Smooth muscle cell (in vitro differentiated cells): ENCODE measurements around the gene DNAJC8. TPM values are rescaled to one million over a fixed set of nuclear protein-coding genes. Genes with fewer than 3 reads are reported as not detected.
A peak's percentile ranks its signal among the peaks of the same experiment; 100 is the strongest.

Source experiments
- DNase-seq: peaks from one replicate; lab custom pipeline; 2025; ENCODE audit not compliant: unreplicated experiment; lab: John Stamatoyannopoulos, UW
- H2AFZ ChIP-seq: fragments of 200-600 bp; sonication (generic); 2 replicates; pipeline ENCODE4 v1.6.0; 2016; ENCODE audit warnings: antibody characterized with exemption, low read depth, mild to moderate bottlenecking
- H3F3A ChIP-seq: fragments of 200-600 bp; sonication (generic); 2 replicates; pipeline ENCODE4 v1.6.0; 2017; ENCODE audit warnings: antibody characterized with exemption, low read depth
- H3K27ac ChIP-seq: fragments of 200-600 bp; sonication (generic); 2 replicates; pipeline ENCODE4 v1.5.1; 2016; ENCODE audit warnings: low read depth, mild to moderate bottlenecking
- H3K27me3 ChIP-seq: fragments of 200-600 bp; sonication (generic); 2 replicates; pipeline ENCODE4 v1.6.1; 2016; ENCODE audit warnings: low read depth, mild to moderate bottlenecking
- H3K36me3 ChIP-seq: fragments of 200-600 bp; sonication (generic); 2 replicates; pipeline ENCODE4 v1.5.1; 2016; ENCODE audit warnings: low read depth
- H3K4me1 ChIP-seq: fragments of 200-600 bp; sonication (generic); 2 replicates; pipeline ENCODE4 v1.5.1; 2016; ENCODE audit warnings: low read depth
- H3K4me2 ChIP-seq: fragments of 200-600 bp; sonication (generic); 2 replicates; pipeline ENCODE4 v1.6.0; 2016; ENCODE audit warnings: mild to moderate bottlenecking
- H3K4me3 ChIP-seq: fragments of 200-600 bp; sonication (generic); 2 replicates; pipeline ENCODE4 v1.5.1; 2016; ENCODE audit warnings: mild to moderate bottlenecking
- H3K79me2 ChIP-seq: fragments of 200-600 bp; sonication (generic); 2 replicates; pipeline ENCODE4 v1.6.0; 2016; ENCODE audit warnings: low read depth, mild to moderate bottlenecking
- H3K9ac ChIP-seq: fragments of 200-600 bp; sonication (generic); 2 replicates; pipeline ENCODE4 v1.6.0; 2016; ENCODE audit warnings: low read depth
- H3K9me3 ChIP-seq: fragments of 200-600 bp; sonication (generic); replicated peaks from 2 replicates; pipeline ENCODE4 v1.5.1; 2016; ENCODE audit warnings: low read depth
- H4K20me1 ChIP-seq: fragments of 200-600 bp; sonication (generic); 2 replicates; pipeline ENCODE4 v1.6.0; 2016; ENCODE audit warnings: low read depth
- WGBS: methylation state at CpG from one replicate; pipeline ENCODE4 v1.1.7; 2016; ENCODE audit warnings: low lambda C conversion rate; 5-methylcytosine and 5-hydroxymethylcytosine counted together
- polyA plus RNA-seq: library from polyadenylated mRNA; unstranded; fragments of >200 nt; fragmentation: Nextera tagmentation; extraction: Ambion mirVana; gene quantifications from 2 replicates; pipeline ENCODE4 v1.2.1, GENCODE V29; 2016
- total RNA-seq: library from RNA; depleted of rRNA; stranded (reverse); fragments of >200 nt; gene quantifications from 2 replicates; pipeline ENCODE4 v1.2.3, GENCODE V29; 2014
- TF ChIP-seq, protein P1 (sequence below): fragments of 200-600 bp; sonication (generic); IDR thresholded peaks from 2 replicates; pipeline ENCODE4 v1.5.1; 2017; ENCODE audit warnings: borderline replicate concordance, mild to moderate bottlenecking, antibody characterized with exemption; ENCODE audit not compliant: insufficient read depth, poor library complexity, severe bottlenecking

Gene DNAJC8, protein sequence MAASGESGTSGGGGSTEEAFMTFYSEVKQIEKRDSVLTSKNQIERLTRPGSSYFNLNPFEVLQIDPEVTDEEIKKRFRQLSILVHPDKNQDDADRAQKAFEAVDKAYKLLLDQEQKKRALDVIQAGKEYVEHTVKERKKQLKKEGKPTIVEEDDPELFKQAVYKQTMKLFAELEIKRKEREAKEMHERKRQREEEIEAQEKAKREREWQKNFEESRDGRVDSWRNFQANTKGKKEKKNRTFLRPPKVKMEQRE
- total RNA-seq (72.3 and 76.1 TPM in 2 replicates), polyA plus RNA-seq (105 and 114 TPM in 2 replicates)

DNA sequence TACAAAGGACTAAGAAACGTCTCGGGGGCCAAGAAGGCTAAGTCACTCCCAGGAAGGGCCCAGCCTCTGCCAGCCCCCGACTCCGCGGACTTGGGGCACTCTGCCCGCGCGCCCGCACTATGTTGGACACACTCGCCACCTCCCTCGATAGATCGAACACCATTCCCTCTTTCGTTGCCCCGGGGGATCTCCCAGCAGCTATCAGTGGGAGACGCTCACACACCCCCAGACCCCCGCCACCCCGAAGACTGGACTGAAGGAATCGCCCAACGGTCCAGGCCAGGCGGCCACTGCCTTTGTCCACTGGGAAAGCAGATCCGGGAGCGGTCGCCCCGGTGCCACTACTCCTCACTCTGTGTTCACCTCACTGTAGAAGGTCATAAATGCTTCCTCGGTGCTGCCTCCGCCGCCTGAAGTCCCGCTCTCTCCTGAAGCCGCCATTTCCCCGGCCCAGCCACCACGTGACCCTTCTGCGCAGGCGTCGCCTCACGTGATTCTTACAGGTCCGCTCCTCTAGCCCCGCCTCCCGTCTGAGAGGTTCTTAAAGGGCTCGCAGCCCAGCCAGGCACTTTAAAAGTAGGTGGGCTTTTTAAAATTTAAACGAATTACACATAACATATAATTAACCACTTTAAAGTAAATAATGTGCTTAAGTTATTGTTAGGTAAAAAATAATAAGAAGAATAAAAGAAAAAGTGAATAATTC, at the start of gene DNAJC8:
TSS of gene DNAJC8 (minus strand) at position 472 of the 706 bp plus-strand sequence. CDS start at position 441, 31 bp downstream.
- TF ChIP-seq, protein P1, sequence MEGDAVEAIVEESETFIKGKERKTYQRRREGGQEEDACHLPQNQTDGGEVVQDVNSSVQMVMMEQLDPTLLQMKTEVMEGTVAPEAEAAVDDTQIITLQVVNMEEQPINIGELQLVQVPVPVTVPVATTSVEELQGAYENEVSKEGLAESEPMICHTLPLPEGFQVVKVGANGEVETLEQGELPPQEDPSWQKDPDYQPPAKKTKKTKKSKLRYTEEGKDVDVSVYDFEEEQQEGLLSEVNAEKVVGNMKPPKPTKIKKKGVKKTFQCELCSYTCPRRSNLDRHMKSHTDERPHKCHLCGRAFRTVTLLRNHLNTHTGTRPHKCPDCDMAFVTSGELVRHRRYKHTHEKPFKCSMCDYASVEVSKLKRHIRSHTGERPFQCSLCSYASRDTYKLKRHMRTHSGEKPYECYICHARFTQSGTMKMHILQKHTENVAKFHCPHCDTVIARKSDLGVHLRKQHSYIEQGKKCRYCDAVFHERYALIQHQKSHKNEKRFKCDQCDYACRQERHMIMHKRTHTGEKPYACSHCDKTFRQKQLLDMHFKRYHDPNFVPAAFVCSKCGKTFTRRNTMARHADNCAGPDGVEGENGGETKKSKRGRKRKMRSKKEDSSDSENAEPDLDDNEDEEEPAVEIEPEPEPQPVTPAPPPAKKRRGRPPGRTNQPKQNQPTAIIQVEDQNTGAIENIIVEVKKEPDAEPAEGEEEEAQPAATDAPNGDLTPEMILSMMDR: no peak
- Histone ChIP-seq H3K4me2 (peak within 1 kb of the TSS; percentile 93), H3K79me2 (peaks cover 69% of the 10 kb centered on the region), H3K9me3 (no peaks in the 10 kb centered on the region), H3K4me3 (peak within 1 kb of the TSS; percentile 81), H3K27me3 (no peaks in the 10 kb centered on the region), H2AFZ (peak within 1 kb of the TSS; percentile 83), H3K36me3 (peaks cover 8% of the 10 kb centered on the region), H3K27ac (peak within 1 kb of the TSS; percentile 71), H3K9ac (peak within 1 kb of the TSS; percentile 96), H4K20me1 (no peaks in the 10 kb centered on the region), H3K4me1 (peaks cover 3% of the 10 kb centered on the region), H3F3A (peaks cover under 1% of the 10 kb centered on the region)
- peak; percentile 68 for DNase-seq
- 2% methylated on average over 38 of the region's 40 CpGs for WGBS

DNA sequence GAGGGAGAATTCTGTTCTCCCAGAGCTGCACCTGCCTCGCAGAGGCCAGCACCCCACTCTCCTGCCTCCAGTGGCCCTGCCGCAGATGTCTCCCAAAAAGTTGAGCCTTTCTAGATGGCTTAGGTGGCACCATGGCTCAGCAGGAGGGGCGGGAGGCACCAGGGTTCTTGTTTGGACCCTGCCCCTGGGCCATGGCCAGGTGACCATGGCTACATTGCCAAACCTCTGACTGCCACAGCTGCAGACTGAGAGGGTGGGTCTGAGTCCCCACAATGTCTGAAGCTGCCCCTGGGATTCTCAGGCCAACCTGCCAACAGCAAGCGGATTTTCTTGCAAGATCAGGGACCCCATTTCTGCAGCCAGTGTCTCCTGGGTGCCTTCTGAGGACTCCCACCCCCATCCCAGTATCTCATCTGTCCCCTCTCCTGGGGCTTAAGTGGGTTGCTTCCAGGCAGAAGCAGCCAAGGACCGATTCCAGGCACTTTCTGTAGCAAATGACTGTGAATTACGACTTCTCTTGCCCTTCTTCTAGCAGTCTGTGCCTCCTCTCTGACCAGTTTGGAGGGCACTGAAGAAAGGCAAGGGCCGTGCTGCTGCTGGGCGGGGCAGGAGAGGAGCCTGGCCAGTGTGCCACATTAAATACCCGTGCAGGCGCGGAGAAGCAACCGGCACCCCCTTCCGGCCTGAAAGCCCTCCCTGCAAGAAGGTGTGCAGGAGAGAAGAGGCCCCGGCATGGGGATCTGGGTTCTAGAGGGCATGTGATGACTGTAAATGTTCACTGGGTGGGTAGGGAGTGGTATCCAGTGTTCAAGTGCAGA, 49.0 kb upstream of the DNAJC8 start:
- Histone ChIP-seq H3K4me2 (no peak overlapping the region), H2AFZ (no peak overlapping the region), H3K79me2 (no peaks in the 10 kb centered on the region), H3K27ac (no peak overlapping the region), H3K36me3 (no peaks in the 10 kb centered on the region), H3K9ac (no peak overlapping the region), H3K4me1 (no peaks in the 10 kb centered on the region), H3K4me3 (no peak overlapping the region), H3F3A (peaks cover 5% of the 10 kb centered on the region), H4K20me1 (peaks cover 34% of the 10 kb centered on the region), H3K9me3 (no peaks in the 10 kb centered on the region), H3K27me3 (no peaks in the 10 kb centered on the region)
- no peak for DNase-seq
- TF ChIP-seq, protein P1: no peak
- 97% methylated on average over 14 of the region's 14 CpGs for WGBS

DNA sequence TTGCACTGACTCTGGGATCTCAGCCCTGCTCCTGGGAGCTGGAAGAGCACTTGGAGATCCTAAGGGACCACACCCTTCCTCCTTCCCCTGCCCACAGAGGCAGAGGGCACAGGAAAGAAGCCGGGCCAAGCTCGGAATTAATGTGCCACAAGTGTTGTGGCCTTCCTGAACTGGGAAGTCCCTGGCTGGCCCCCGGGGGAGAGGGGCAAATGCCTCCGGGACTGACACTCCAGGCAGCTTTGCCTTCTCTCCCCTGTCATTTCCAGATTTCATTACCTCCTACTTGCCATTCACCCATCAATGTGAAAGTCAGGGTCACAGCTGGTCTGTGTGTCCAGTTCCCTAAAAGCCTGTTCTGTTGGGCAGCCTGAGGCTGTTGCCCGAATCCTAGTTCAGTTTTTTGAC, 48.1 kb upstream of the DNAJC8 start:
- Histone ChIP-seq H3K79me2 (peaks cover 4% of the 10 kb centered on the region), H3K4me3 (no peak overlapping the region), H3K36me3 (no peaks in the 10 kb centered on the region), H3K4me1 (no peaks in the 10 kb centered on the region), H3K4me2 (no peak overlapping the region), H3K9me3 (no peaks in the 10 kb centered on the region), H3K9ac (no peak overlapping the region), H2AFZ (no peak overlapping the region), H3K27me3 (no peaks in the 10 kb centered on the region), H4K20me1 (peaks cover 36% of the 10 kb centered on the region), H3F3A (peaks cover 5% of the 10 kb centered on the region), H3K27ac (no peak overlapping the region)
- DNase-seq: no peak
- TF ChIP-seq, protein P1: no peak
- 95% methylated on average over 5 of the region's 5 CpGs for WGBS
